ENCODE measurements around the gene KRTAP5-4.
"Not testable (repeated sequence)": the region's sequence is repeated elsewhere in the genome, so short reads cannot be mapped to it uniquely, and the experiment has no call there.

Gene KRTAP5-4, protein sequence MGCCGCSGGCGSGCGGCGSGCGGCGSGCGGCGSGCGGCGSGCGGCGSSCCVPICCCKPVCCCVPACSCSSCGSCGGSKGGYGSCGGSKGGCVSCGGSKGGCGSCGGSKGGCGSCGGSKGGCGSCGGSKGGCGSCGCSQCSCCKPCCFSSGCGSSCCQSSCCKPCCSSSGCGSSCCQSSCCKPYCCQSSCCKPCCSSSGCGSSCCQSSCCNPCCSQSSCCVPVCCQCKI

DNA sequence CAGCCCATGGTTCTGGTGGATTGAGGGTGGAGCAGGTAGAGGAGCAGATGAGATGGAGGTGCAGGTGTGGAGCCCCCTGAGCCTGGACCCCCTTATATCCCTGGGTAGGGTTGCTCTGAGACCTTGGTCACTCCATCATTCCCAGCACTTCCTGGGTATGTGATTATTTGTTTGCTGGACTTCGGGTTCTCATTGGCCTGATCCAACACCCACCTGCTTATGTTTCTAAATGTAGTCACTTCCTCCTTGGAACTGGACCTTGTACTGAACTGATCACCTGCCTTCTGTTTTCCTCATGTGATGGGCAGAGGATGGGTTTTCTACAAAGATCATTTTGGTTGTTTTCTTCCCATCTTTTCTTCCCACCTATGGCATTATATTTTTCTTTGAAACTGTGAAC lies at the start of gene KRTAP5-4:
Gene KRTAP5-4, minus strand, starts transcription at position 53 of the 400 bp plus-strand sequence. Its CDS starts 45 bp downstream, at position 8.
- no peak for DNase-seq

DNA sequence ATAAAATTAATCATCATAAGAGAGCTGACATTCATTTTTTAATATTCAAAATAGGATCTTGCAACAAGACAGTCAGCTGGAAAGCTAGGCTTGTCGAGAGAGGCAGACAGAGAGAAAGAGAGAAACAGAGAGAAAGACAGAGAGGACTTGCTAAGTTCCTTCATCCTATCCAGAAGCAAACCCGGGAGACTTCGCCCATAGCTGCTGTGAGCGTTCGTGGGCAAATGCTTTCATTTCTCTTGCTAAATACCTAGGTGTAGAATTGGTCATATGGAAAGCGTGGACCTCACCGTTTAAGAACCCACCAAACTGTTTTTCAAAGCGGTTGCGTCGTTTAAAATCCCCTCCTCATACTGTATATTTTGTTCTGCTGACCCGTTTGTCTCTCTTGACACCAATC lies 49.7 kb upstream of the KRTAP5-4 start:
- DNase-seq: no peak

DNA sequence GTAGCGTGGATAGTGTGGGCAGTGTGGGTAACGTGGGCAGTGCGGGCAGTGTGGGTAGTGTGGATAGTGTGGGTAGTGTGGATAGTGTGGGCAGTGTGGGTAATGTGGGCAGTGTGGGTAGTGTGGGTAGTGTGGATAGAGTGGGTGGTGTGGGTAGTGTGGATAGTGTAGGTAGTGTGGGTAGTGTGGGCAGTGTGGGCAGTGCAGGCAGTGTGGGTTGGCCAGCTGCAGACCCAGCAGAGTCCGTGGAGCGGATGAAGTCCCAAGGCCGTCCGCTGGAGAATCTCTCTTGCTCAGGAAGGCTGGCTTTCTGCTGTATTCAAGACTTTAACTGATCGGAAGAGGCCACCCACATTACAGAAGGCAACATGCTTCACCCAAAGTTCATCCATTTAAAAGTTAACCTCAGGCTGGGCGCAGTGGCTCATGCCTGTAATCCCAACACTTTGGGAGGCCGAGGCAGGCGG lies 49.0 kb upstream of the KRTAP5-4 start:
- DNase-seq: no peak

GRCh38 chr11:1670457-1670856 lies 48.5 kb upstream of the KRTAP5-4 start:
- DNase-seq: not testable (repeated sequence)

GRCh38 chr11:1669546-1670218 lies 47.7 kb upstream of the KRTAP5-4 start:
- DNase-seq: no peak

GRCh38 chr11:1668911-1669473 lies 47.1 kb upstream of the KRTAP5-4 start:
- DNase-seq: no peak

DNA sequence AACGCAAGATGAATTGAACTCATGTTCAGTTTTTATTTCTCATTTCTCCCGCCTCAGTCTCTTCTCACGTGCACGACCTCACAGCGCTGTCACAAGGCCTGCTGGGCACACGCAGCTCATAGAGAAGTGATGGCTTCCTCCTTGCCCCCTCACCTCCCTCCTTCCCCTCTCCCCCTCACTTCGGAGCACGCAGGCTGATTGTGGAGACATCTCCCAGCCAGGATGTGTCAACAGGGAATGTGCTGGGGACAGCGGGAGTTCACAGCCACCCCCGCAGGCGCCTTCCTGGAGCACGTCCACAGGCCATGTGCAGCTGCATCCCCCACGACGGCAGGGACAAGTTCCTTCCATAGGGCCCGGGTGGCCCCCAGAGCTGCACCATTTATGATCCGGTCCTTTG lies 46.0 kb upstream of the KRTAP5-4 start:
- DNase-seq: no peak

- no peak for DNase-seq
Observed at GRCh38 chr11:1667121-1667850, 45.3 kb upstream of the KRTAP5-4 start.

DNA sequence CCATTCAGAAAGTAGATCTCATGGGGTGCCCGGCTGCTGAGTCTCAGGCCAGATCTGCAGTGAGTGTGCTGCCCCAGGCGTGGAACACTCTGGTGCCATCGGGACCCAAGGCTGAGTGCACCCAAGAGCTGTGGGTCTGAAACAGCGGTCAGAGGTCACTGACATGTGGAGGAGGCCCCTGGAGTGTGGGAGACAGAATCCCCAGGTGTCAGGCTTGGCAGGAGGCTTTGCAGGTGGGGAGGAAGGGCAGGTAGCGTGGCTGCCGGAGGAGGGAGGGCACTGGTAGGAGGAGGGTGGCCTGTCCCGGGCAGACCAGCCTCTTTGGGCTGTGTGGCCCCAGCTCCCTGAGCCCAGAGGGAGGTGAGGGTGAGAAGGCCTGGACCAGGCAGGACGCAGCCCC lies 43.4 kb upstream of the KRTAP5-4 start:
- no peak for DNase-seq

DNA sequence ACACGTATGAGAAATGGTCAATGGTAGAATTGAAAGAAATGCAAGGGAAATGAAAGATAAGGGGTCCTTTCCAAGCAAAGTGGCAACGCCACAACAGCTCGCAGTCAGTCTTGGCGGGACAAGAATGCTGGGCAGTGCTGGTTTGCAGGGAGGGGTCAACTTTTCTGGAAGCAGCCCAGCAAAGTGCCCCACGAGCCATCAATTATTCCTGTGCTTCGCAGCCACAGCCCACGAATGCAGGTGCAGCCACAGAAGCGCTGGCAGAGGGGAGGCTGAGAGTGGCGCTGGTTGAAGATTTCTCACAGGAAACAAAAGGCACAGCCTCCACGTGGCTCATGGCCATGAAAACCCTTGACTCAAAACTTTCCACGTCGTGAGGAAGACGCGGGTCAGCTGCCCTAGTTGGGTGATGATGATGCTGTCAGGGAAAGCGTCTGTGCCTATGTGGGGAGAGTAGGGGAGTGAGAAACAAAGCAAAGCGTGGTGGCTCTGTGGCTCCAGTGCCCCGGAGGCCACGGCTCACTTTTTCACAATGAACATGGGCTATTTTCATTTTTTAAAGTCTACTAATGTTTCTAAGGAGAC lies 40.9 kb upstream of the KRTAP5-4 start:
- DNase-seq: not testable (repeated sequence)

GRCh38 chr11:1661454-1662269 lies 39.7 kb upstream of the KRTAP5-4 start:
- not testable (repeated sequence) for DNase-seq

DNA sequence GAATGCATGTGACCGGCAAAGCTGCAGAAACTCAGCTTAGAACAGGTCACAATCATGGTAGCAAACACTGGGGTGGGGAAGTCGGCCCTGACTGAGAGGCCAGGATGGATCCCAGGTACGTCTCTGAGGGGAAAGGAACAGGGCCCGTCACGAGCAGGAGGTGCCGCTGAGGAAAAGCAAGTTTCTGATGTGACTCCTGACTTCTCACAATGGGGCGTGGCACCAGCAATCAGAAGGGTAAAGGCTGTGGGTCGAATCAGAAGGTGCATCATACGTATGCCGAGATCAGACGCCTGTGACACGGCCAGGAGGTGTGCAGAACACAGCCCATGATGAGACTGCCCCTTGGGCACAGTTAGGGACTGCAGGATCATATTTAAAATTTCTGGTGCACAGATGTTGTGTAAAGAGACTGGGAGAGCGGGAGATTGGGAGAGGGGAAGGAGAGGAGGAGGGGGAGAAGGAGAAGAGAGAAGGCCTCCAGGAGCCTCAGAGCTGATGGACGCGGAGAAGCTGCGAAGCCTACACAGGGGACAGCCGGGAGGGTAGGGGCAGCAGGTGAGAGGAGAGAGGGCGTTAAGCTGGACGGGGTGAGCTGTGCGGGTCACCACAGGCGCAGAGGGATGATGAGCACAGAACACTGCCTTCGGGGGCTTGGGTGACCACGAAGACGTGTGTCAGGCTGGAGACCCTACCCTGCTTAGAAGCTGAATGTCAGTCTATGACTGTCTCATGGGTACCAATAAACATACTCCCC lies 38.4 kb upstream of the KRTAP5-4 start:
- no peak for DNase-seq

DNA sequence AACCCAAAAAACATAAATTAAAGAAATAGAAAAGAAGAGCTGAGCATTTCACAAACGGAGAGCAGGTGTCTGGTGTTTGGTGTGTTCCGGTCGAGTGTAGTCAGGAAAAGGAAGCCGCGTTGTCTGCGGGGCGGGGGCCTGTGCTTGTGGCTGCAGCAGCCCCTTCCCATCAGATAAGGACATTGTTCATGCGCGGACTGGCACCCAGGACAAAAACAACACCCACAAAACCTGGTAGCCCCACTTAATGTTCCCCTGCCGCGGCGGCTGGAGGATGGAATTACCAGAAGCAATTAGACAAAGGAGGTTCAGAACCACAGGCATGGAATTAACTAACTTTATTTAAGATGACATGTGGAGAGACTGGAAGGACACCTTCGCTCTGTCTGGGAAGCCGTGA lies 37.6 kb upstream of the KRTAP5-4 start:
- DNase-seq: no peak

DNA sequence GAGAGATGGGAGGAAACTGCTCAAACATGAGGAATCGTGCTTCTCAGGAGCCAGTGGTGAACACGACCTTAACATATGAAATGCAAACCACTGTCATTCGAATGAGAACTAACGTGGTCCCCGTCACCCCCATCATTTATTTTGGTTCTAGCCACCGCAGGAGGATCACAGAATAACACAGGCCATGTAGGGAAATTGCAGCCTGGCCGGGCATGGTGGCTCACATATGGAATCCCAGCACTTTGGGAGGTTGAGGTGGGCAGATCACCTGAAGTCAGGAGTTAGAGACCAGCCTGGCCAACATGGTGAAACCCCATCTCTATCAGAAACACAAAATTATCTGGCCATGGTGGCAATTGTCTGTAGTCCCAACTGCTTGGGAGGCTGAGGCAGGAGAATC lies 34.7 kb upstream of the KRTAP5-4 start:
- DNase-seq: no peak

DNA sequence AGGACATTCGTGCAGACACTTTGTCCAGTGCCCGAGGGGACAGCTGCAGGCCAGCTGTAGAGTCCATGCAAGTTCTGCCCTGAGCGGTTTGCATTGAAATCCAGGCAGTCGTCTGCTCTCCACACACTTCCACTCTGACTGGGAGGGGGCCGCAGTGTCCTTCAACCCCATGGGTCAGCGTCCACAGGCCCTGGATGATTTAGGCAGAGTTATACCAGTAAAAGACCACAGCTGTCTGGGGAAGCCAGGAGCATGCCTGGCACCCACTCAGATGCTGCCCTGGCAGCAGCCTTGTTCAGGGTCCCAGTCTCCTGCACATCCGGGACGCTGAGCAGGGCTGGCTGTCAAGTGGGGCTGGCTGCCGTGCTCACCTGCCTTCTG lies 34.1 kb upstream of the KRTAP5-4 start:
- no peak for DNase-seq

- no peak for DNase-seq
Observed at GRCh38 chr11:1655168-1656060, 33.5 kb upstream of the KRTAP5-4 start.

DNA sequence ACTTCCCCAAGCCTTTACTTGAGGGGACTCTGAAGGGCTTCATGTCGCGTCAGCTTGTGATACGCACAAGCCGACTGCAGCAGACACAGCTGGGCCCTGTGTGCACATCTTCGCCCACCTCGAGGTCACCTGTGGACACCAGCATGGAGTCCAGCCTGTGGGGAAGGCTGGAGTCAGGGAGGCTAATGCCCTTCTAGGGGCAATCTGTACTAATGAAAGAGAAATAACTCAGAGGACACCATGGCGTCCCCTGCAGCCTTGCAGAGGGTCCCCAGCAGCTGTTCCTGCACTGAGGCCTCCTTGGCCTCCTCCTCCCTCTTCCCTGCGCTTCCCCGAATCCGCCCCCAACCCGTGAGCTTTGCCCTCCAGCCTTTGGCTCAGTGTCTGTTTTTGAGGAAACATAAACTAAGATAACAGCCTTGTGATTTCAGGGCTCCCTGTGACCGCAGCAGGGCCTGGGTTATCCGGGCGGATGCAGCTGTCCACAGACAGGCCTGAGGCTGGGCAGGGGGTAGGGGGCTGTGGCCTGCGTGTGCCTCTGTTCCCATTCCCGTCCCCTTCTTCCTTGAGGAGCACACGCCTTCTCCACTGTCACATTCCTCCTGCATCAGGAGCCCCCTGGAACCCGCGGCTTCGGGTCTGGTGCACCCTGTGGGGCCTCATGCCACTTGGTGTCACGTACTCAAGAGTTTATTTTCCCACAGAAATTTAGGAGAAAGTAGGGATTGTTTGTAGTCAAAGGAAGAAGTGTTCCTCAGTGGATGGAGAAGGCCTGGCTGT lies 32.6 kb upstream of the KRTAP5-4 start:
- no peak for DNase-seq

DNA sequence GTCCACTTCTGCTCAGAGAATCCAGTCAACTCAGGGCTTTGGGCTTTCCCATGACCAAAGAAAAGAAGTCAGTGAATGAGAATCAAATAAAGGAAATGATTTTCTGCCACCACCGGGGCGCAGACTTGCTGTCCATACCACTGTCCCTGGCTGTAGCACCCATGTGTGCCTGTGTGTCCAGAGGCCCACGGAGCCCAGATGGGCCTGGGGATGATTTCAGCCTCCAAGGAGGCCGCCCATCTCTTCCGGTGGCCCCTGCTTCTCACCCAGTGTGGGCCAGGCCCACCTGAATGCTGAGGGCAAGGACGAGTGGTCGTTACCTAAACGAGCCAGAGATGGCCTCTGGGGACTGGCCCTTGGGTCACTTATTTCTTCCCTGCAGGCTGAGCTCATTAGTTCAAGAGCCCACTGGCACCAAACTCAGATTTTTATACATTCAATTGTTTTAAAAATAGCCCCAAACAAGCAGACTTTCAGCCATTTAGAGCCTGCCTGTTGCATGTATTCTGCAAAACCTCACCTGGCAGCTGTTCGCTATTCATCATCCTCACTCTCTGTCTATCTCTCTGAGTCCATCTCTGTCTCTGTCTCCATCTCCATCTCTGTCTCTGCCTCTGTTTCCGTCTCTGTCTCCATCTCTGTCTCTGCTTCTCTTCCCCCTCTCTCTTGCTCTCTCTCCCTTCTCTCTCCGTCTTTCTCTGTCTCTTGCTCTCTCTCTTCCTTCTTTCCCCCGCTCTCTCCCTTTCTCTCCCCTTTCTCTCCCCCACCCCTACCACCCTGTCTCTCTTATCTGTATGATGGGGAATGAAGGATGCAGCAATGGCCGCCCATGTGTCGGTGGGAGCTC lies 31.8 kb upstream of the KRTAP5-4 start:
- no peak for DNase-seq
